Measurements from ENCODE around the gene IRGC.
"Not testable (repeated sequence)": the region's sequence is repeated elsewhere in the genome, so short reads cannot be mapped to it uniquely, and the experiment has no call there.

Gene IRGC

DNA sequence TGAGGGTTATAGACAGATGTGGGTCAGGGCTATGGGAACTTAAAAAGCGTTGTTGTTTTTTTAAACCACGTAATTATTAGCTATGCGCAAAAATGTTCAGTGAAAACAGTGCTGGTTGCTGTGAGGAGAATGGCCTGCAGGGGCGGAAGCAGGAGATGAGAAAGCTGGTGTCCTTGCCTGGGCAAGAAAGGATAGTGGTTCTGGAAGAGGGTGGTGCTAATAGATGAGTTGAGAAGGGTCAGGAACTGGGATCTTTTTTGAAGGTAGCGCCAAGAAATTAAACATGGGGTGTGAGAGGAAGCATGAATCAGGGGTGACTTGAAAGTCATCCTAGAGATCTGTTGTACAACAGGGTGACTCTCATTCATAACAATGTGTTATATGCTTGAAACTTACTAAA lies 43.6 kb downstream of the IRGC start:
- no peak for DNase-seq

GRCh38 chr19:43760941-43761340 lies 45.1 kb downstream of the IRGC start:
- DNase-seq, result no peak

DNA sequence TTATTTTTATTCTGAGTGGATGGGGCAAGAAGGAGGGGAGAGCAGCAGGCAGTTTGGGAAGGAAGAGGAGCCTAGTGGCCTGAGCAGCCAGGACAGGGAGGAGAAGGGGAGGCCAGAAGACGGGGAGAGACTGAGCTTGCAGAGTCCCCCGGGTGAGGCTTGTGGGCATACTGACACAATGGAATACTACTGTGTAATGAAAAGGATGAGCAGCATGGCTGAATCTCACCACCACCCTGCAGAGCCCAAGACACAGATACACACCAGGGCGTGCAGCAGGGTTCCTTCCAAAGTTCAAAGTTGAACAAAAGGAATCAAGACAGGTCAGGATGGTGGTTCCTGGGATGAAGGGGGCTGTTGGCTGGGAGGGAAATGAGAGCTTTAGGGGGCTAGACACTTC lies 46.9 kb downstream of the IRGC start:
- no peak for DNase-seq

DNA sequence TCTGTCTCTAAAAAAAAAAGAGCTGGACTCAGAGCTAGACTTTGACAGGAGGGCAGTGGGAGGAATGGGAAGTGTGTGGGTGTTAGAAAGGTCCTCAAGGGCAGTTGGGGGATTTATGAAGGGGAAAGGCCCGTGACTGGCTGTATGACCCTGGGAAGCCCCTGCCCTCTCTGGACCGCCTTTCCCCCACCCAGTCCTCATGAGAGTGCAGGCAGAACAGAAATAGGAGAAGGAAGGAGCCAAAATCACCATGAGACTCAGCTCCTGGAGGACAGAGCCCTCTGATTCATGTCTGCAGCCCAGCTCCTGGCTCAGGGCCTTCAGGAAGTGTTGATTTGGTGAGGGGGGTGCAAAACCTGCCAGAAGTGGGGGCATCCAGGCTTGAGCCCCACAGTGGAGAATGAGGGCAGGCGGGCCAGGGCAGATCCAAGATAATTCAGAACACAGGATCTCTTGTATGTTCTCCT lies 47.6 kb downstream of the IRGC start:
- no peak for DNase-seq

- DNase-seq, result not testable (repeated sequence)
These were observed 48.8 kb downstream of the IRGC start for GRCh38 chr19:43764684-43765083.

DNA sequence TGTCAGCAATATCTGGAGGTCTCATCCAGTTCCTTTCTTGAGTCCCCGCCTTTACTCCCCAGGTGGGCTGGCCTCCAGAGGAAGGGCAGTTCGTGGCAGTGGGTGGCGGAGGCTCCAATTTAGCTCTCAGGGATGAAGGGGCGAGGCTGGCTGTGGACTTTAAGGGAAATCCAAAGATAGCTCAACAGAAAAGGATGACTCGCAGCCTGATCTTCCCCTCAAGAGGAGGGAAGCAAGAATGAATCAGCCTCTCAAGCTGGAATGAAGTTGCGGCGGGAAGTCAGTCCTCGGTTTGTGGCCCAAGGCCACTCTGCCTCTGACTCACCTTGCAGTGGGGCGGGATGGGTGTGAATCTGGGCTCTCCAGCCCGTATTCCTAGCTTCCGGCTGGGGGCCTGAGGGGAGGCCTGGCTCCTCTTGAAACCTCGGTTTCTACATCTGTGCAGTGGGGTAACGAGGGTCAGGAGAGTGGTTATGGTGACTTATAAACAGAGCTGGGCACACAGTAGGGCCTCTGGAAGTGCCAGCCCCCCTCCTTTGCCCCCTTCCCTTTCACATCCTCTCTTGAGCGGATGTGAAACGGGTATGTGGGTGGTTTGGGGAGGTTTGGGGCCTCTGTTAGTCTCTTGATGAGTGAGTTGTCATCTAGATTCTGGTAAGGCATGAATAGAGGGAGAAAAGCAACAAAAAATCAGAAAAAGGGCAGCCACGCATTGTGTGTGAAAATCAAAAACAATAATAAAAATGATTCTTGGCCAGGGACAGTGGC lies 49.4 kb downstream of the IRGC start:
- DNase-seq, result no peak

DNA sequence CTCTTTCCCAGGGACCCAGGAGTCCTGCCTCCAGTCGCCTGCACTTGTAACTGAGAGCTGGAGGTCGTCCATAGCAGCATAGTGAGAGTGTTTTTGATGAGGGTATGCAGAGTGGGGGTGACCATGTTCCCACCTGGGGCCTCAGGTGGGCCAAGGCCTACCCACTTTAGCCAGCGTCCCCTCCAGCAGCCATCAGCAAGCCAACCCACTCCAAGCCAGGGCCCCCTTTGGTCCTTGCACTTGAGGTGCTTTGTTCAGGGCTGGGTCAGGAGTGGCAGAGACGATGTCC lies 50.8 kb downstream of the IRGC start:
- DNase-seq, result no peak

GRCh38 chr19:43767316-43767715 lies 51.4 kb downstream of the IRGC start:
- no peak for DNase-seq

- DNase-seq, result no peak
These were observed 51.9 kb downstream of the IRGC start for GRCh38 chr19:43767818-43768217.

- DNase-seq, result no peak
These were observed 52.6 kb downstream of the IRGC start for GRCh38 chr19:43768273-43769050.

GRCh38 chr19:43769256-43769655 lies 53.4 kb downstream of the IRGC start:
- no peak for DNase-seq
